ENCODE results near the gene FAHD2A.
"Not testable (repeated sequence)": the region's sequence is repeated elsewhere in the genome, so short reads cannot be mapped to it uniquely, and the experiment has no call there.

Gene FAHD2A

GRCh38 chr2:95402370-95403203 is at the start of gene FAHD2A:
FAHD2A (plus strand) TSS chr2:95402708; CDS start chr2:95405559, 2,851 bp downstream.
- peaks cover 10% of the 10 kb centered on the region for H3K27me3 Mint-ChIP-seq (ENCODE audit: low read depth, poor library complexity)
- H3K9me3 Mint-ChIP-seq = peaks cover 14% of the 10 kb centered on the region
- H3K27ac Mint-ChIP-seq = peak within 1 kb of the TSS; percentile 97
- H3K4me3 Mint-ChIP-seq = peak within 1 kb of the TSS; percentile 96
- H3K36me3 Mint-ChIP-seq (ENCODE audit: low read depth) = peaks cover 15% of the 10 kb centered on the region
- DNase-seq = peak; percentile 99
- TF ChIP-seq CTCF (IDR thresholded peaks at IDR 0.05) = no peak
- H3K4me1 Mint-ChIP-seq = peaks cover 27% of the 10 kb centered on the region

- peaks cover 6% of the 10 kb centered on the region for H3K4me1 Mint-ChIP-seq
- no peak for DNase-seq
- TF ChIP-seq CTCF (IDR thresholded peaks at IDR 0.05) = no peak
- H3K36me3 Mint-ChIP-seq (ENCODE audit: low read depth) = no peaks in the 10 kb centered on the region
- H3K9me3 Mint-ChIP-seq = peaks cover 14% of the 10 kb centered on the region
- H3K4me3 Mint-ChIP-seq = no peak overlapping the region
- H3K27ac Mint-ChIP-seq = no peak overlapping the region
- peaks cover 41% of the 10 kb centered on the region for H3K27me3 Mint-ChIP-seq (ENCODE audit: low read depth, poor library complexity)
Observed at GRCh38 chr2:95353055-95353575, 49.4 kb upstream of the FAHD2A start.

- Mint-ChIP-seq H3K9me3 (peaks cover 14% of the 10 kb centered on the region), H3K4me1 (peaks cover 6% of the 10 kb centered on the region), H3K27me3 (ENCODE audit: low read depth, poor library complexity) (peaks cover 34% of the 10 kb centered on the region), H3K4me3 (no peak overlapping the region), H3K27ac (no peak overlapping the region), H3K36me3 (ENCODE audit: low read depth) (no peaks in the 10 kb centered on the region)
- TF ChIP-seq CTCF (IDR thresholded peaks at IDR 0.05) = no peak
- no peak for DNase-seq
Observed at GRCh38 chr2:95353613-95354468, 48.7 kb upstream of the FAHD2A start.

- Mint-ChIP-seq H3K4me1 (peaks cover 6% of the 10 kb centered on the region), H3K27me3 (ENCODE audit: low read depth, poor library complexity) (peaks cover 30% of the 10 kb centered on the region), H3K9me3 (peaks cover 17% of the 10 kb centered on the region), H3K4me3 (no peak overlapping the region), H3K27ac (no peak overlapping the region), H3K36me3 (ENCODE audit: low read depth) (no peaks in the 10 kb centered on the region)
- TF ChIP-seq CTCF (IDR thresholded peaks at IDR 0.05) = no peak
- no peak for DNase-seq
Observed at GRCh38 chr2:95354469-95354901, 48.0 kb upstream of the FAHD2A start.

- no peak for DNase-seq
- TF ChIP-seq CTCF (IDR thresholded peaks at IDR 0.05) = no peak
- H3K4me1 Mint-ChIP-seq = peaks cover 6% of the 10 kb centered on the region
Observed at GRCh38 chr2:95354925-95355324, 47.6 kb upstream of the FAHD2A start.

GRCh38 chr2:95355486-95355885 is 47.0 kb upstream of the FAHD2A start:
- not testable (repeated sequence) for H3K36me3 Mint-ChIP-seq (ENCODE audit: low read depth); H3K4me1 Mint-ChIP-seq; DNase-seq; H3K4me3 Mint-ChIP-seq; H3K27ac Mint-ChIP-seq
- Mint-ChIP-seq H3K27me3 (ENCODE audit: low read depth, poor library complexity) (peaks cover 27% of the 10 kb centered on the region), H3K9me3 (peaks cover 21% of the 10 kb centered on the region)

More at GRCh38 chr2:95354925-95355324, 47.6 kb upstream of the FAHD2A start:
- H3K27ac Mint-ChIP-seq = no peak overlapping the region
- no peak overlapping the region for H3K4me3 Mint-ChIP-seq
- peaks cover 17% of the 10 kb centered on the region for H3K9me3 Mint-ChIP-seq
- no peaks in the 10 kb centered on the region for H3K36me3 Mint-ChIP-seq (ENCODE audit: low read depth)
- peaks cover 26% of the 10 kb centered on the region for H3K27me3 Mint-ChIP-seq (ENCODE audit: low read depth, poor library complexity)

Measured in nephron progenitor cell (in vitro differentiated cells).